Measurements from ENCODE around the gene SPINK2.

GRCh38 chr4:56768316-56768715 is 53.2 kb downstream of the SPINK2 start:
- TF ChIP-seq CTCF (IDR thresholded peaks at IDR 0.05; ENCODE audit: low read depth, low read length) (no peak), POLR2A (IDR thresholded peaks at IDR 0.05; ENCODE audit: extremely low read depth, insufficient read length) (no peak), MAX (IDR thresholded peaks at IDR 0.05; ENCODE audit: low read depth, low read length) (no peak), MYC (IDR thresholded peaks at IDR 0.05; ENCODE audit: low read depth, low read length) (no peak)
